BJ (cell line): ENCODE results near the gene ZBTB42. TPM values are rescaled to one million over a fixed set of nuclear protein-coding genes. Genes with fewer than 3 reads are reported as not detected.
"Not testable (repeated sequence)": the region's sequence is repeated elsewhere in the genome, so short reads cannot be mapped to it uniquely, and the experiment has no call there.

Source experiments
- CTCF ChIA-PET: fragments of 350-600 bp; formaldehyde crosslinking; extraction: SDS; loops from one replicate; lab custom pipeline; 2021; ENCODE audit warnings: antibody characterized with exemption, inconsistent platforms; lab: Yijun Ruan, JAX
- POLR2A ChIA-PET: fragments of 300-600 bp; sonication (Branson Sonifier 250); formaldehyde crosslinking; extraction: SDS; loops from one replicate; lab custom pipeline; 2021; ENCODE audit warnings: antibody characterized with exemption; lab: Charles Lee
- DNase-seq: peaks from one replicate; pipeline ENCODE4 v3.0.0-alpha.2; 2011; ENCODE audit warnings: low read depth
- H3K27me3 ChIP-seq: 2 replicates; pipeline ENCODE4 v1.6.0; 2011; ENCODE audit warnings: low read length; ENCODE audit not compliant: control insufficient read depth, insufficient read depth
- H3K36me3 ChIP-seq: 2 replicates; pipeline ENCODE4 v1.5.1; 2011; ENCODE audit warnings: low read length; ENCODE audit not compliant: control insufficient read depth, insufficient read depth
- H3K4me3 ChIP-seq: 2 replicates; pipeline ENCODE4 v1.5.1; 2011; ENCODE audit warnings: low read depth, mild to moderate bottlenecking, control low read depth, low read length
- polyA plus RNA-seq: library from polyadenylated mRNA; depleted of rRNA; stranded (reverse); fragments of >200 nt; gene quantifications from 2 replicates; pipeline ENCODE4 v1.2.3, GENCODE V29; 2011
- TF ChIP-seq, protein P1 (sequence below): IDR thresholded peaks from 2 replicates; pipeline ENCODE4 v1.5.1; 2011; ENCODE audit warnings: low read depth, mild to moderate bottlenecking, control low read depth, inconsistent platforms, low read length, moderate library complexity; ENCODE audit not compliant: insufficient read depth

Gene ZBTB42
- polyA plus RNA-seq, 1 experiment: 2.7 TPM

DNA sequence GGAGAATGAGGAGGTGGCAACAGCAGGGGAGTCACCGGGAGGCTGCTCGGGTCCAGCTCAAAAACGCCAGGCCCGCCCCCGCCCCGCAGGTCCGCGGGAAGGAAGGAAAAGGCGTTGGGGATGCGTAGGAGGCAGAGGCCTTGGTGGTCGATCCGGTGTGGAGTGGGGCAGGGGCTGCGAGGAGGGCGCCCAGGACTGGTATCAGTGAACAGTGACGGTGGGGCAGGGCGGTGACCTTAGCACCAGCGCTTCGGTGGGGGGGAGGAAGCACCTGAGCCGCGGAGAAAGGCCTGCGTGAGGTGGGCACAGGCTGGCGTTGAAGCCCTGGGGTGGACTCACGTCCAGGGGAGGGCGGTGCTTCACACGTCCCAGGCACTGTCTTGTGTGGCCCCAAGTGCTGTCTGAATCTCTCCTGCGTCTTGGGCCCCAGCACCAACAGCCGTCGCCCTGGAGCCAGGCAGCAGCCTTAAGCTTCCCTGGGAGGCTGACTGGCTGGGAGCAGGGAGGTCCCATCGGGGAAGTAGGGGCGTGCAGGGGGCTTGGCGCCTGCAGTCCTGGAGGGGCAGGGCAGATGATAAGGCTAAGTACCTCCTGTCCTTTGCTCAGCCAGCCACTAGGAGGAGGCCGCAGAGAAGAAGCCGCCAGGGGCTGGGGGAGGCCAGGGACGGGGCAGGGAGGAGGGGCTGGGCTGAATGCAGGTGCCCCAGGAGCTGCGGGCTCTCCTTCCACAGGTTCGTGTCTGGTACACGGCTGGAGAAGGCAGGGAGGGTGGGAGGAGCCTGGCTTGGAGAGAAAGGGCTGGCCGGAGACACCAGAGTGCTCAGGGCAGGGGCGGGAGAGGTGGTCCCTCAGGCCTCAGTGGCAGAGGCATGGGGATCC lies 26.5 kb downstream of the ZBTB42 start:
- H3K4me3 ChIP-seq: peak overlapping the region; percentile 53
- no peaks in the 10 kb centered on the region for H3K27me3 ChIP-seq
- no peak for DNase-seq
- no peaks in the 10 kb centered on the region for H3K36me3 ChIP-seq
- ChIA-PET CTCF (interaction anchor here (0.7 to 4.2 kb wide), 12 partner anchors 15 to 232 kb away, joined by 3 to 76 read pairs (median 4); no protein-coding TSS in a partner anchor), POLR2A (interaction anchor here (0.6 to 0.7 kb wide), 2 partner anchors 61 to 140 kb away, joined by 4 to 12 read pairs; no protein-coding TSS in a partner anchor)
- TF ChIP-seq, protein P1, sequence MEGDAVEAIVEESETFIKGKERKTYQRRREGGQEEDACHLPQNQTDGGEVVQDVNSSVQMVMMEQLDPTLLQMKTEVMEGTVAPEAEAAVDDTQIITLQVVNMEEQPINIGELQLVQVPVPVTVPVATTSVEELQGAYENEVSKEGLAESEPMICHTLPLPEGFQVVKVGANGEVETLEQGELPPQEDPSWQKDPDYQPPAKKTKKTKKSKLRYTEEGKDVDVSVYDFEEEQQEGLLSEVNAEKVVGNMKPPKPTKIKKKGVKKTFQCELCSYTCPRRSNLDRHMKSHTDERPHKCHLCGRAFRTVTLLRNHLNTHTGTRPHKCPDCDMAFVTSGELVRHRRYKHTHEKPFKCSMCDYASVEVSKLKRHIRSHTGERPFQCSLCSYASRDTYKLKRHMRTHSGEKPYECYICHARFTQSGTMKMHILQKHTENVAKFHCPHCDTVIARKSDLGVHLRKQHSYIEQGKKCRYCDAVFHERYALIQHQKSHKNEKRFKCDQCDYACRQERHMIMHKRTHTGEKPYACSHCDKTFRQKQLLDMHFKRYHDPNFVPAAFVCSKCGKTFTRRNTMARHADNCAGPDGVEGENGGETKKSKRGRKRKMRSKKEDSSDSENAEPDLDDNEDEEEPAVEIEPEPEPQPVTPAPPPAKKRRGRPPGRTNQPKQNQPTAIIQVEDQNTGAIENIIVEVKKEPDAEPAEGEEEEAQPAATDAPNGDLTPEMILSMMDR: peak; percentile 70

DNA sequence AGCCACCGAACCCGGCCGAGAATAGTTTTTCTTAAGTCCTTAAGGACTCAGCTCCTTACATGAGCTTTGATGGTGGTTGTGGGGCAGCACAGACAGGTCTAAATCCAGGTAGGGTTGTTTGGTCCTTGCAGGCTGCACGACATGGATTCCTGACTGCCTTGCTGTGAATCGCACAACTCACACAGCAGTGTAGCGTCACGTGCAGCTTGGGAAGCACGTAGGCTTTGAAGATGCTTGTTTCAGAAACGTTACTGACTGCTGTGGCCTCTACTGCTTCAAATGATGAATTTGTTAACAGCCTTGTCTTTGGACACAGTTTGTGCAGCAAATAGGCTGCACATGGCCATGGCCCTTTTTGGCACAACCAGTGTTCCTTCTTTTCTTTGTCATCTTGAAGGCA lies 29.9 kb downstream of the ZBTB42 start:
- no peak for DNase-seq
- Histone ChIP-seq H3K4me3 (no peak overlapping the region), H3K27me3 (no peaks in the 10 kb centered on the region), H3K36me3 (no peaks in the 10 kb centered on the region)
- ChIA-PET CTCF (interaction anchor here (1.2 kb wide), 1 partner anchor 9 kb away, joined by 3 read pairs; no protein-coding TSS in a partner anchor), POLR2A (interaction anchor here (0.6 kb wide), 1 partner anchor 37 kb away, joined by 5 read pairs; no protein-coding TSS in a partner anchor)
- TF ChIP-seq, protein P1: no peak

DNA sequence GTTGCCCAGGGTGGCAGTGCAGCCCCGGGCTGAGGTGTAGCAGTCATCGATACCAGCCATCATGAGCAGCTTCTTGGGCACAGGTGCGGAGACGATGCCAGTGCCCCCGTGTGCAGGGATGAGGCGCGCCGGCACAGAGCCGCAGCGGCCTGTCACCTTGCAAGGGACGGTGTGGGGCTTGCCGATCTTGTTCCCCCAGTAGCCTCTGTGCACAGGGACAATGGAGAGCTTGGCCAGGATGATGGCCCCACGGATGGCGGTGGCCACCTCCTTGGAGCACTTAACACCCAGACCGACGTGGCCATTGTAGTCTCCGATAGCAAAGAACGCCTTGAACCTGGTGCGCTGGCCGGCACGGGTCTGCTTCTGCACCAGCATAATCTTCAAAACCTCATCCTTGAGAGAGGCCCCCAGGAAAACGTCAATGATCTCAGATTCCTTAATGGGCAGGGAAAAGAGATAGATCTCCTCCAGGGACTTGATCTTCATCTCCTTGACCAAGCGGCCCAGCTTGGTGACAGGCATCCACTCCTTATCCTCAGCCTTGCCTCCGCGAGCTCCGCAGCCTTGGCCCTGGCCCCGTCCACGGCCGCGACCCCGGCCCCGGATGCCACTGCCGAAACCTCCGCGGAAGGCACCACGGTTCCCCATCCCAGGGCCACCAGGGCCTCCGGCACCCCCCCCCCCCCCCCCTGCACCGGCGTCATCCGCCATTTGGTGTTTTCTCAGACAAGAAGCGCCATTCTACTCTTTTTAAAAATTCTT lies 35.5 kb downstream of the ZBTB42 start:
- H3K36me3 ChIP-seq, DNase-seq, CTCF ChIA-PET, POLR2A ChIA-PET, H3K4me3 ChIP-seq, H3K27me3 ChIP-seq: not testable (repeated sequence)

DNA sequence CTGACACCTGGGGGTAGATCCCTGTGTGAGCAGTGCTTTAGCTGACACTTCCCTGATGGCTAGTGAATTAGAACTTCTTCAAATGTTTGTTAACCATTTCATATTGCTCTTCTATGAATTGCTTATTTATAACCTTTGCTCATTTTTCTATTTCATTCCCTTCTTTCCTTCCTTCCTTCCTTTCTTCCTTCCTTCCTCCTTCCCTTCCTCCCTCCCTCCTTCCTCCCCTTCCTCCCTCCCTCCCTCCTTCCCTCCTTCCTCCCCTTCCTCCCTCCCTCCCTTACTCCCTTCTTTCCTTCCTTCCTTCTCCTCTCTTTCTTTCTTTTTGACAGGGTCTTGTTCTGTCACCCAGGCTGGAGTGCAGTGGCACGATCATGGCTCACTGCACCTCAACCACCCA lies 40.8 kb downstream of the ZBTB42 start:
- TF ChIP-seq, protein P1: no peak
- CTCF ChIA-PET: interaction anchor here (0.6 kb wide), 1 partner anchor 857 kb away, joined by 3 read pairs; no protein-coding TSS in a partner anchor
- H3K27me3 ChIP-seq: peaks cover 41% of the 10 kb centered on the region

DNA sequence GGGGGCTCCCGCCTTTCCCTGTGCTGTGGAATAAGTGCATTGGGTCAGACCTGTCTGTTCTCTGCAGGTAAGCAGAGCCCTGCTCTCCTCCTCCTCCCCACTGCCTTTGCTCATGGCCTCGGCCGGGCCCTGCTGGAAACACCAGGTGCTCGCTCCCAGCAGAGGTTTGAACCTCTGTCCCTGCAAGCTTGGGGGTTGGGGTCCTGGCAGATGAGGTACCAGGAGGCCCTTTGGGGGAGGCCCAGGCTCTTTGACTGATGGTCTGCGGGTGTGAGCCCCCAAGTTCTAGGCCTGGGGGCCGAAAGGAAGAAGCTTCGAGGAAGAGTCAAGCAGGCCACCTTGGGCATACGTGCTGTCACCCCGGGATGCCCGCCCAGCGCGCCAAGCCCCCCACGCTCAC lies 42.1 kb downstream of the ZBTB42 start:
- Histone ChIP-seq H3K4me3 (no peak overlapping the region), H3K27me3 (peaks cover 42% of the 10 kb centered on the region), H3K36me3 (no peaks in the 10 kb centered on the region)
- POLR2A ChIA-PET: no interaction called here
- DNase-seq: no peak
- CTCF ChIA-PET: interaction anchor here (1.0 kb wide), 1 partner anchor 16 kb away, joined by 4 read pairs; no protein-coding TSS in a partner anchor
- TF ChIP-seq, protein P1: no peak

More for the DNA sequence above, 40.8 kb downstream of the ZBTB42 start:
- H3K36me3 ChIP-seq: no peaks in the 10 kb centered on the region
- POLR2A ChIA-PET: no interaction called here
- no peak for DNase-seq
- no peak overlapping the region for H3K4me3 ChIP-seq
